ENCODE data around the gene NFKBIE.

The NFKBIE gene

GRCh38 chr6:44297063-44298038 lies 32.0 kb upstream of the NFKBIE start:
- DNase-seq, result peak; percentile 54

GRCh38 chr6:44294832-44295791 lies 29.8 kb upstream of the NFKBIE start:
- DNase-seq, result no peak

DNA sequence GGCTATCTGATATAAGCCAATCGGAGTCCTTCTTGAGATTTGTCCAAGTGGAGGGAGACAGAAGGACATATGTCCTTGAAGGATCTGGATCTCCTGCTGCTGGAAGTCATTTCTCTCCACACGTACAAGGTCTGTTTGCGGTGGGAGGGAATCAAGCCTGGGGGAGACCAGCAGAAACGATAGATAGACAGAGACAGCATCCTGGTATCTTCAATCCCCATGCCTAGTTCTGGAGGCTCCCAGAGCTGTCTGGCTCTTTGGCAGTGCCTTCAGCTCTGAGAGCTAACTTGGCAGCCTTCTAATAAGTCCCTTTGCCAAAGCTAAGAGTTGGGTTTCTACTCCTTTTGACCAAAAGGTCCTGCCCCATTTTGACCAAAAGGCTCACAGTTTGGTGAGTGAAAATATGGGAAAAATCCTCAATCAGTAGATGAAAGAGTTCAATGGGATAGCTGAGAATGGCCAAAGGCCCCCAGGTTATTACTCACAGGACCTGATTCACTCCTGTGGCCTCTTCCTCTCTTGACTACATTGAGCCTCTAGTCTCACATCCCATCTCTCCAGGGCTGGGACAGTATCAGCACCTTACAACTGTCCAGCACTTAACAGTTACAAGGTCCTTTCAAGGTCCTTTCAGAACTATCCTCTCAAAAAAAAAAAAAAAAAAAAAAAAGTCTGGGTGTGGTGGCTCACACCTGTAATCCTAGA lies 27.5 kb upstream of the NFKBIE start:
- no peak for DNase-seq

- no peak for DNase-seq
Measured at GRCh38 chr6:44291841-44292240, 26.5 kb upstream of the NFKBIE start.

GRCh38 chr6:44289726-44290260 lies 24.4 kb upstream of the NFKBIE start:
- DNase-seq, result no peak

GRCh38 chr6:44286747-44287146 lies 21.4 kb upstream of the NFKBIE start:
- no peak for DNase-seq

DNA sequence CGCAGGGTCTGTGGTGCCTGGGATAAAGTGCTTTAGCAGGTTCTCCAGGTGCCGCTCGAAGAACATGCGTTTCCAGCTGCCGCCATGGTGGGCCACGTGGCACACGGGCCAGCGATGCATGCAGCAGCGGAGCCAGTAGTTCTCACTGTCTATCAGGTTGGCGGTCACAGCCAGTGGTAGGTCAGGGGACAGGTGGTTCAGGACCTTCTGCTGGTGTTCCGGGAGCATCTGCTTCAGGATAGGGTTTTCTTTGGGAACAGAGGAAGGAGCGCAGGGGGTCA lies 20.9 kb upstream of the NFKBIE start:
- DNase-seq, result no peak

DNA sequence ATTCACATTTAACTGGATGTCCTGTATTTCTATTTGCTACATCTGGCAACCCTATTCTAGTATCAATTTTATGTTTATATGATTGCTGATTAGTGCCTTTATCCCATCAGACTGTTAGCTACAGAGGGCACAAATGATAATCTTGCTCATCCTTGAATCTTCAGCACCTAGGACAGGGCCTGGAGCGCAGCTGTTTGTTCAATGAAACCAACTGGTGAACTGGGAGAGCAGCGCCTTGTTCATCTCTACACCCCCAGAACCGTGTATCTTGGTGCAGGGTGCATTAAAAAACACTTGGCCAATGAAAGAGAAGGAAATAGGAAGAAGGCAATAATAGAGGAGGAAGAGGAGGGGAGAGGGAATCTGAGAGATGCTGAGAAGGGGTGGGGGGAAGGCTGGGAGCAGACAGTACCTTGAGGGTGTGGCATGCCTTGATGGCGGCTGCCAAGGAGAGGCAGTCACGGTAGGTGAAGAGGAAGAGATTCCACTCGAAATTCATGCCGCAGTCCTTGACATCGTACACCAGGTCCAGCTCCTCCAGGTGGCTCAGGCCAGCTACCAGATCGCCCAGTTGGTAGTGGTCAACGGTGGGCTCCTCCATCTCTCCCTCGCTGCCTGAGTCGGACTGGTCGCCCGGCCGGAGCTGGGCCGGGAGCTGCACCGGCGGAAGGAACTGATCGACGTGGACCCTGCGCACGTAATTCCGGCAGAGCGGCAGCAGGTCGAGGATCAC lies 20.4 kb upstream of the NFKBIE start:
- no peak for DNase-seq

GRCh38 chr6:44284867-44285266 lies 19.5 kb upstream of the NFKBIE start:
- DNase-seq, result no peak

DNA sequence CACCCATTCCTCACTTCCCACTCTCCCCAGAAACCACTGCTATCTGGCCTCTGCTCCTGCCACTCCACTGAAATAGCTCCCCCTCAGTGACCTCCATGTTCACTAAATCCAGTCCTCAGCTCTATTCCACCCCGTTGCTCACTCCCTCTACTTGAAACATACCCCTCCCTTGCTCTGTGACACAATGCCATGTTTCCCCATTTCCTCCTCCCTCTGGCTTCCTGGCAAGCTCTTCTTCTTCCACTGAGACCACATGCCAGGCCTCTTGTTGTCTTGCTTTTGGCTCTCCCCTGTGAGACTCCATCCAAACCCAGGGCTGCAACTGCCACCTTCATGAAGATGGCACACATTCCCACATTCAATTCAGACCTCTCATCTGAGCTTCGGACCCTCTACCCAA lies 18.8 kb upstream of the NFKBIE start:
- no peak for DNase-seq

DNA sequence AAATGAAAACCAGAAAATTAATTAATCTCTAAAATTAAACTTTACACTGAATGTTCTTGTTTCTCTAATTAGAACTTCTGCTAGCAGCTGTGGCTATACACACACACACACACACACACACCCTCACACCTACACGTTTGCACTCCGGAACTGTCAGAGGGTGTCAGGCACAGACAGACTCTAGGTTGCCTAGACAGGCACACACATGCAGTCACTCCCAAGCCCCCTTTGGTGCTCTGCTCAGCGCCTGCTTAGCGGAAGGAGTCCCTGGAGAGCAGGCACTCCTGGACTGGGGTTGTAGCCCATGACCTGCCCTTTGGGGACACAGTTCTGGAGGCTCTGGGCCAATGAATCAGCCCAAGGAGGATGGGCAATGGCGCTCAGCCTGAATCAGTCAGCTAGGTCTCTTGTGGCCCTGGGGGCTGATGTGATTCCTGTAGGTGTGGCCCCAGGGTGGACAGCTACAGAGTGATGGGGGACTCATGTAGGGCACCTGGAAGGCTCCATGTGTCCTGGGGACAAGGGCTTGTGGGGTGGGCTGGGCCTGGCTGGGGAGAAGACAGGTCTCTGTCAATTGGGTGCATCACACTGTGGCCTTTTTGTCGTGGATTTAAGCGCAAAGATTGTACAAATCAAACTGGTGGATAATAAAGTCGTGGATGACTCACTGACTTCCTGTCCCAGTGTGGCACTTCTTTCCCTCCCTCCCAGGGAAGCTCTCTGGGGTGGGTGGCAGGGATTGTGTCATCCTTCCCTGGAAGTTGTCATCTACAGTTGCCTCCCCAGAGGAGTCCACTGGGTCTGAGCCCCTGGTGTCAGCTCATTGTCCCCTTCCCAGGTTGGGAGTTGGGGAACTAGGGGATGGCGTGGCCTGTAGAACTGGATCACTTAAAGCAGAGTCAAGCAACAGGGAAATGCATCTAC lies 13.7 kb upstream of the NFKBIE start:
- DNase-seq, result no peak

DNA sequence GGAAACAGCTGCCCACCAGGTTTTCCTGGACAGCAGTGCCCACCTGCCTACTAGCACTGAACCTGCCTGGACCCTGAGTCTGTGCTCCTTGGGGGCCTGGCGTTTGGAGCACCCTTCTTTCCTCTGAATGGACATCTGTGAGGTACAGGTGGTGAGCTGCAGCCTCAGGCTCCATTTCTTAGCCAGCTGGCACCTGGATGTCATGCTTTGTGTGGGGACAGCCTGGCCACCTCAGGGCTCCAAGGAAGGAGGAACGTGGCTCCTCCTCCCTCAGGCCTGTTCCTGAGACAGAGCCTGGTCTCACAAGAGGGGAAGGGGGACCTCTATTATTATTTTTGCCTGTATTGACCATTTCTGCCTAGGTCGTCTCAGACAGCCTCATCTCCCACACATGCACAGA lies 13.0 kb upstream of the NFKBIE start:
- no peak for DNase-seq

- DNase-seq, result no peak
Measured at GRCh38 chr6:44277763-44278162, 12.4 kb upstream of the NFKBIE start.

DNA sequence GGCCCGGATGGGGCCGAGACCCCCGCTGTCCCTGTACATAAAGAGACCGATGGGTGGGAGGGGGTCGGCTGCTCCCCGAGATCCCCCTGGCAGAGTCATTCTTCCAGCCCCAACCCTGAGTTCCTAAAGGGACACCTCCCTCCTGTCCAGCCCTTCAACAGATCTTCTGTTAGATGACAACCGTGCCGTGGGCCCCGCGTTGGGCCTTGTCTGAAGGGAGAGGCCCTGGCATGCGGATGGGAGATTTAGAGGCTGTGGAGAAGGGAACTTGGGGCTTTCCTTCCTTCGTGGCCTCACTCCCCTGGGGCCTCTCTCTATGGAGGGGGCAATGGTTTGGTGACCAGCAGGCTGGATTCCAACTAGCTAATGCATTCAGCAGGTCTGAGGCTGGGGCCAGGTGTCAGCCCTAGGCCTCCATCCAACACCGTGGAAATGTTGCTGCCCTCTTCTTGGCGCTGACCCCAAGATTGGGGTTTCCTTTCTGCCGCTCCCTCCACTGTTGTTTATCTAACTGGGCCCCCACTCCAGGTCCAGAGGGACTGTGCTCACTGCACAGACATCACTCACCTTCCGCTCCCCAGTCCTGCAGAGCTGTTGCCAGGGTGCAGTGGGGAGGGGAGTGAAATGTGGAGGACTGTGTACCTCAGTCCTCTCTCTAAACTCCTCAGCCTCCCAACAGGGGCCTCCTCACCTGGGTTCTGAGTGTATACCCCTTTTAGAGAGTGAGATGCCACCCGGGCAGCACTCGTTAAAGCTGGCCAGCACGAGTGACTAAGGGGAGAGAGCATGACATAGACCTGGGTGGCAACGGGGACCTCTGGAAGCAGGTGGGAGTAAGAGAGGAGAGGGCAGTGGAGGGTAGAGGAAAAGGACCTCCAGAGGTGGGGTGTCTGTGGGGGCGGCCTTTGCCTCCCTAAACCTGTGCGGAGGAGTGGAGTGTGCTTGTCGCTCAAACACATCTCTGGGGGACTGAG lies 11.6 kb upstream of the NFKBIE start:
- DNase-seq, result no peak

DNA sequence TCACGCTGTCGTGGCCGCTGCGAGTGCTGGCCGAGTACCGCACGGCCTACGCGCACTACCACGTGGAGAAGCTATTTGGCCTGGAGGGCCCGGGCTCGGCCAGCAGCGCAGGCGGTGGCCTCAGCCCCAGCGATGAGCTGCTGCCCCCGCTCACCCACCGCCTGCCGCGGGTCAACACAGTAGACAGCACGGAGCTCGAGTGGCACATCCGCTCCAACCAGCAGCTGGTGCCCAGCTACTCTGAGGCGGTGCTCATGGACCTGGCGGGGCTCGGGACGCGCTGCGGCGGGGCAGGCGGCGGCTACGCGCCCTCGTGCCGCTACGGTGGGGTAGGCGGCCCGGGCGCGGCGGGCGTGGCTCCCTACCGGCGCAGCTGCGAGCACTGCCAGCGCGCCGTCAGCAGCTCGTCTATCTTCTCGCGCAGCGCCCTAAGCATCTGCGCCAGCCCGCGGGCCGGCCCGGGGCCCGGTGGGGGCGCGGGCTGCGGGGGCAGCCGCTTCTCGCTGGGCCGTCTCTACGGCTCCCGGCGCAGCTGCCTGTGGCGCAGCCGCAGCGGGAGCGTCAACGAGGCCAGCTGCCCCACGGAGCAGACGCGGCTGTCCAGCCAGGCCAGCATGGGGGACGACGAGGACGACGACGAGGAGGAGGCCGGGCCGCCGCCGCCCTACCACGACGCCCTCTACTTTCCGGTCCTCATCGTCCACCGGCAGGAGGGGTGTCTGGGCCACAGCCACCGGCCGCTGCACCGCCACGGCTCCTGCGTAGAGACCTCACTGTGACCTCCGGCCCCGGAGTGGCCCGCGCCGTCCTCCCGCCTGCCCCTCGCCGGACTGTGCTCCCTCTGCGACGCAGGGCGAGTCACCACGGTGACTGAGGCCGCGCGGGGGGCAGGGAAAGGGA lies 10.6 kb upstream of the NFKBIE start:
- DNase-seq, result no peak

GRCh38 chr6:44275271-44275748 lies 10.0 kb upstream of the NFKBIE start:
- DNase-seq, result no peak

DNA sequence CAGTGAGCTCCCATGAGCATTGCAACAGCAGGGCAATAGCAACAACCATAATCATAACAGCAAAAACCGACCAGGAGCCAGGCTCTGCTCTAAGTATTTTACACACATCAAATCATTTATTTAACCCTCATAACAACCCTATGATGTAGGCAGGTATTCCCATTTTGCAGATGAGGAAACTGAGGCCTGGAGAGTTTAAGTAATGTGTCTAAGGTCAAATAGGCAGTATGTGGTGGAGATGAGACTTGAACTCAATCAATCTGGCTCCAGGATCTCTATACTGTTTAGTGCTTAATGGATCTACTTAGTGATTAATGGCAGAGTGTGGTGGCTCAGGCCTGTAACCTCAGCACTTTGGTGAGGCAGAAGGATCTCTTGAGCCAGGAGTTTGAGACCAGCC lies 8.3 kb upstream of the NFKBIE start:
- DNase-seq, result no peak

DNA sequence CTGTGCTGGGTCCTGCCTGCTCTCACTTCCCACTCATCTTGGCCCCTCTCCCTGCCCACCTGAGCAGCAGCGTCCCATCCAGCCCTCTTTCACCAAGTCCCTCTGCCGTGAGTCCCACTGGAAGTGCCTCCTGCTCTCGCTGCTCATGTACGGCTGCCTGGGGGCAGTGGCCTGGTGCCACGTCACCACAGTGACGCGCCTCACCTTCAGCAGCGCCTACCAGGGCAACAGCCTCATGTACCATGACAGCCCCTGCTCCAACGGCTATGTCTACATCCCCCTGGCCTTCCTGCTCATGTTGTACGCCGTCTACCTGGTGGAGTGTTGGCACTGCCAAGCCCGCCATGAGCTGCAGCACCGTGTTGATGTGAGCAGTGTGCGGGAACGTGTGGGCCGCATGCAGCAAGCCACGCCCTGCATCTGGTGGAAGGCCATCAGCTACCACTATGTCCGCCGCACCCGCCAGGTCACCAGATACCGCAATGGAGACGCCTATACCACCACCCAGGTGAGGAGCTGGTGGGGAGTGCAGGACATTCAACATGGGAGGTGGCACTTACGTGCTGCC lies 7.7 kb upstream of the NFKBIE start:
- DNase-seq, result no peak
